Measurements from ENCODE around the gene PPFIA3. TPM values are rescaled to one million over a fixed set of nuclear protein-coding genes. Genes with fewer than 3 reads are reported as not detected.
"Not testable (repeated sequence)": the region's sequence is repeated elsewhere in the genome, so short reads cannot be mapped to it uniquely, and the experiment has no call there.

Gene PPFIA3
- total and polyA plus RNA-seq, 2 donors = 5.2 to 12.2 TPM

GRCh38 chr19:49141352-49141751 is 22.0 kb downstream of the PPFIA3 start:
- Histone ChIP-seq H3K27ac (ENCODE audit: low read depth) (no peak overlapping the region), H3K4me3 (ENCODE audit: low read depth, low read length) (no peak overlapping the region), H3K36me3 (ENCODE audit: insufficient read depth) (no peaks in the 10 kb centered on the region), H3K4me1 (ENCODE audit: insufficient read depth) (no peaks in the 10 kb centered on the region)
- no peak for DNase-seq (ENCODE audit: extremely low spot score)
- 79% methylated on average over 6 of the region's 6 CpGs for WGBS

- peak overlapping the region; percentile 11 for H3K4me3 ChIP-seq (ENCODE audit: low read depth, low read length)
- peak; percentile 77 for DNase-seq (ENCODE audit: extremely low spot score)
- H3K4me1 ChIP-seq (ENCODE audit: insufficient read depth) = no peaks in the 10 kb centered on the region
- WGBS = 4% methylated on average over 21 of the region's 21 CpGs
- no peaks in the 10 kb centered on the region for H3K36me3 ChIP-seq (ENCODE audit: insufficient read depth)
- no peak overlapping the region for H3K27ac ChIP-seq (ENCODE audit: low read depth)
These were observed 23.6 kb downstream of the PPFIA3 start for GRCh38 chr19:49142866-49143335.

- Histone ChIP-seq H3K4me1 (ENCODE audit: insufficient read depth) (no peaks in the 10 kb centered on the region), H3K36me3 (ENCODE audit: insufficient read depth) (no peaks in the 10 kb centered on the region), H3K4me3 (ENCODE audit: low read depth, low read length) (no peak overlapping the region), H3K27ac (ENCODE audit: low read depth) (no peak overlapping the region)
- WGBS = 8% methylated on average over 30 of the region's 30 CpGs
- no peak for DNase-seq (ENCODE audit: extremely low spot score)
These were observed 26.4 kb downstream of the PPFIA3 start for GRCh38 chr19:49145573-49146407.

GRCh38 chr19:49146408-49146770 is 27.0 kb downstream of the PPFIA3 start:
- DNase-seq (ENCODE audit: extremely low spot score); H3K4me3 ChIP-seq (ENCODE audit: low read depth, low read length); H3K4me1 ChIP-seq (ENCODE audit: insufficient read depth); H3K27ac ChIP-seq (ENCODE audit: low read depth); H3K36me3 ChIP-seq (ENCODE audit: insufficient read depth): not testable (repeated sequence)
- WGBS = 35% methylated on average over 7 of the region's 7 CpGs

- H3K4me3 ChIP-seq (ENCODE audit: low read depth, low read length) = no peak overlapping the region
- H3K36me3 ChIP-seq (ENCODE audit: insufficient read depth) = no peaks in the 10 kb centered on the region
- H3K27ac ChIP-seq (ENCODE audit: low read depth) = no peak overlapping the region
- WGBS = 76% methylated on average over 11 of the region's 11 CpGs
- H3K4me1 ChIP-seq (ENCODE audit: insufficient read depth) = no peaks in the 10 kb centered on the region
- DNase-seq (ENCODE audit: extremely low spot score) = no peak
These were observed 28.8 kb downstream of the PPFIA3 start for GRCh38 chr19:49148044-49148682.

GRCh38 chr19:49148784-49149651 is 29.7 kb downstream of the PPFIA3 start:
- peak; percentile 95 for DNase-seq (ENCODE audit: extremely low spot score)
- H3K36me3 ChIP-seq (ENCODE audit: insufficient read depth) = no peaks in the 10 kb centered on the region
- H3K4me3 ChIP-seq (ENCODE audit: low read depth, low read length) = peak overlapping the region; percentile 53
- 2% methylated on average over 49 of the region's 49 CpGs for WGBS
- H3K27ac ChIP-seq (ENCODE audit: low read depth) = no peak overlapping the region
- H3K4me1 ChIP-seq (ENCODE audit: insufficient read depth) = no peaks in the 10 kb centered on the region

GRCh38 chr19:49149652-49150105 is 30.3 kb downstream of the PPFIA3 start:
- DNase-seq (ENCODE audit: extremely low spot score) = peak; percentile 76
- Histone ChIP-seq H3K36me3 (ENCODE audit: insufficient read depth) (no peaks in the 10 kb centered on the region), H3K27ac (ENCODE audit: low read depth) (no peak overlapping the region), H3K4me3 (ENCODE audit: low read depth, low read length) (peak overlapping the region; percentile 53), H3K4me1 (ENCODE audit: insufficient read depth) (no peaks in the 10 kb centered on the region)
- under 1% methylated on average over 23 of the region's 23 CpGs for WGBS

GRCh38 chr19:49150106-49150943 is 31.0 kb downstream of the PPFIA3 start:
- H3K36me3 ChIP-seq (ENCODE audit: insufficient read depth) = no peaks in the 10 kb centered on the region
- no peaks in the 10 kb centered on the region for H3K4me1 ChIP-seq (ENCODE audit: insufficient read depth)
- H3K4me3 ChIP-seq (ENCODE audit: low read depth, low read length) = peak overlapping the region; percentile 53
- no peak overlapping the region for H3K27ac ChIP-seq (ENCODE audit: low read depth)
- WGBS = under 1% methylated on average over 75 of the region's 75 CpGs
- peak; percentile 84 for DNase-seq (ENCODE audit: extremely low spot score)

GRCh38 chr19:49150944-49151243 is 31.6 kb downstream of the PPFIA3 start:
- no peak overlapping the region for H3K27ac ChIP-seq (ENCODE audit: low read depth)
- DNase-seq (ENCODE audit: extremely low spot score) = no peak

GRCh38 chr19:49151267-49152118 is 32.1 kb downstream of the PPFIA3 start:
- H3K36me3 ChIP-seq (ENCODE audit: insufficient read depth) = no peaks in the 10 kb centered on the region
- 8% methylated on average over 45 of the region's 45 CpGs for WGBS
- DNase-seq (ENCODE audit: extremely low spot score) = no peak
- H3K4me3 ChIP-seq (ENCODE audit: low read depth, low read length) = no peak overlapping the region
- H3K27ac ChIP-seq (ENCODE audit: low read depth) = no peak overlapping the region
- no peaks in the 10 kb centered on the region for H3K4me1 ChIP-seq (ENCODE audit: insufficient read depth)

More at GRCh38 chr19:49150944-49151243, 31.6 kb downstream of the PPFIA3 start:
- 7% methylated on average over 16 of the region's 16 CpGs for WGBS
- Histone ChIP-seq H3K4me1 (ENCODE audit: insufficient read depth) (no peaks in the 10 kb centered on the region), H3K36me3 (ENCODE audit: insufficient read depth) (no peaks in the 10 kb centered on the region), H3K4me3 (ENCODE audit: low read depth, low read length) (peak overlapping the region; percentile 53)

- Histone ChIP-seq H3K4me1 (ENCODE audit: insufficient read depth) (no peaks in the 10 kb centered on the region), H3K27ac (ENCODE audit: low read depth) (no peak overlapping the region), H3K4me3 (ENCODE audit: low read depth, low read length) (no peak overlapping the region), H3K36me3 (ENCODE audit: insufficient read depth) (no peaks in the 10 kb centered on the region)
- WGBS = 27% methylated on average over 10 of the region's 10 CpGs
- DNase-seq (ENCODE audit: extremely low spot score) = no peak
These were observed 32.8 kb downstream of the PPFIA3 start for GRCh38 chr19:49152119-49152550.

- Histone ChIP-seq H3K4me1 (ENCODE audit: insufficient read depth) (no peaks in the 10 kb centered on the region), H3K36me3 (ENCODE audit: insufficient read depth) (no peaks in the 10 kb centered on the region), H3K27ac (ENCODE audit: low read depth) (no peak overlapping the region), H3K4me3 (ENCODE audit: low read depth, low read length) (no peak overlapping the region)
- no peak for DNase-seq (ENCODE audit: extremely low spot score)
- WGBS = 93% methylated on average over 10 of the region's 10 CpGs
These were observed 33.9 kb downstream of the PPFIA3 start for GRCh38 chr19:49153167-49153809.
